ENCODE results near the gene MINDY1. TPM values are rescaled to one million over a fixed set of nuclear protein-coding genes. Genes with fewer than 3 reads are reported as not detected.
A peak's percentile ranks its signal among the peaks of the same experiment; 100 is the strongest.

MINDY1 gene
- total RNA-seq, 1 experiment from 2014 or later, result 11.6 TPM

DNA sequence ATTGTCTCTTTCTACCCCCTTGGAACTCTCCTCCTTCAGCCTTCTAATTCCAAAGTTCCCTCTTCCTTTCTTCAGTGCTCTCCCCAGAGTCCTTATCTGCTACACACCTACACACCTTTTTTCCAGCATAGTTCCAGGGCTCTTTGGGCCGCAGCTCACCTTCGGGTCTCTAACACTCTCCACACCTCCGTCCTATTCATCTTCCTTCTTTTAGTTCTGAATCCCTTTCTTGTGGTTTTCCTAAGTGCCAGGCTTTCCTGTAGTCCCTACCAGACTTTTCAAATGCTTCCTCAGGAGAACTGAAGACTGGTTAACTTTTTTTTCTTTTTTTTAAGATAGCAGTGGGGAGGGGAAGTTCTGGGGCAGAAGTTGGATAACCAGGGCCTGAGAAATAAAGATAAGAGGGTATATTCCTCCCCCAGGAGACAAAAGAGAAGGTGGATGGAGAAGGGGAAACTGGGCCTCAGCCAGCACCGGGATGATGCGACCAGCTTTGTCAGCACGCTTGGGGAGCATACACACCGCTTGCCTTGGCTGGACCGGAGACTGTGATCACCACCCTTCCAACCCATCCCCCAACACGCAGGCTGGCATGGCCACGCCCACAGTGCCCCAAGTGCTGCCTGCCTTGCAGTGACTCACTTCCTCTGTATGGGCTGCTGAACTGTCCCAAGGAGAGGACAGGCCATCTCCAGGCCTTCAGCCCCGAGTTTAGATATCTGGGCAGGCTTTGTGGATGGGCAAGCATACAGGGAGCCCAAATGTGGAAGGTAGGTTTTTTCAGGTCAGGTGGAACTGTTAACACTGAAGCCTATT lies 29.6 kb downstream of the MINDY1 start:
- DNase-seq (ENCODE audit: low spot score), result peak; percentile 71
- peak overlapping the region; percentile 35 for H3K27ac ChIP-seq (ENCODE audit: low read depth, low read length, poor library complexity, severe bottlenecking)
- intact Hi-C loops (cut with micrococcal nuclease; ENCODE audit: unreplicated experiment), result loop anchor here (10.0 kb wide), 1 partner anchor 412 kb away; no protein-coding TSS in a partner anchor
- H3K4me3 ChIP-seq (ENCODE audit: low read depth, low read length, poor library complexity, severe bottlenecking), result no peak overlapping the region
- no TSS peak for BruUV-seq (replicated peaks)
- no peaks in the 10 kb centered on the region for H3K27me3 ChIP-seq (replicated peaks; ENCODE audit: insufficient read depth, low read depth, low read length, poor library complexity)
- H3K9me3 ChIP-seq (ENCODE audit: low read depth, low read length, poor library complexity, severe bottlenecking), result no peaks in the 10 kb centered on the region
- peaks cover 44% of the 10 kb centered on the region for H3K4me1 ChIP-seq (ENCODE audit: insufficient read depth, low read length, poor library complexity, severe bottlenecking)
- POLR2A ChIA-PET (ENCODE audit: low non-redundant PET), result interaction anchor here (0.6 to 0.7 kb wide), 2 partner anchors 45 to 469 kb away, joined by 3 read pairs; partner anchors contain the start of gene ECM1
- TF ChIP-seq EZH2 (IDR thresholded peaks at IDR 0.05; ENCODE audit: borderline replicate concordance, low read depth, low read length, poor library complexity, severe bottlenecking), result no peak
- TF ChIP-seq, protein P1, sequence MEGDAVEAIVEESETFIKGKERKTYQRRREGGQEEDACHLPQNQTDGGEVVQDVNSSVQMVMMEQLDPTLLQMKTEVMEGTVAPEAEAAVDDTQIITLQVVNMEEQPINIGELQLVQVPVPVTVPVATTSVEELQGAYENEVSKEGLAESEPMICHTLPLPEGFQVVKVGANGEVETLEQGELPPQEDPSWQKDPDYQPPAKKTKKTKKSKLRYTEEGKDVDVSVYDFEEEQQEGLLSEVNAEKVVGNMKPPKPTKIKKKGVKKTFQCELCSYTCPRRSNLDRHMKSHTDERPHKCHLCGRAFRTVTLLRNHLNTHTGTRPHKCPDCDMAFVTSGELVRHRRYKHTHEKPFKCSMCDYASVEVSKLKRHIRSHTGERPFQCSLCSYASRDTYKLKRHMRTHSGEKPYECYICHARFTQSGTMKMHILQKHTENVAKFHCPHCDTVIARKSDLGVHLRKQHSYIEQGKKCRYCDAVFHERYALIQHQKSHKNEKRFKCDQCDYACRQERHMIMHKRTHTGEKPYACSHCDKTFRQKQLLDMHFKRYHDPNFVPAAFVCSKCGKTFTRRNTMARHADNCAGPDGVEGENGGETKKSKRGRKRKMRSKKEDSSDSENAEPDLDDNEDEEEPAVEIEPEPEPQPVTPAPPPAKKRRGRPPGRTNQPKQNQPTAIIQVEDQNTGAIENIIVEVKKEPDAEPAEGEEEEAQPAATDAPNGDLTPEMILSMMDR (conservative IDR thresholded peaks at IDR 0.05; ENCODE audit: low read depth, low read length), result no peak
- CTCF ChIA-PET, result no interaction called here
- no peaks in the 10 kb centered on the region for H3K36me3 ChIP-seq (ENCODE audit: insufficient read depth, low read length, poor library complexity, severe bottlenecking)

DNA sequence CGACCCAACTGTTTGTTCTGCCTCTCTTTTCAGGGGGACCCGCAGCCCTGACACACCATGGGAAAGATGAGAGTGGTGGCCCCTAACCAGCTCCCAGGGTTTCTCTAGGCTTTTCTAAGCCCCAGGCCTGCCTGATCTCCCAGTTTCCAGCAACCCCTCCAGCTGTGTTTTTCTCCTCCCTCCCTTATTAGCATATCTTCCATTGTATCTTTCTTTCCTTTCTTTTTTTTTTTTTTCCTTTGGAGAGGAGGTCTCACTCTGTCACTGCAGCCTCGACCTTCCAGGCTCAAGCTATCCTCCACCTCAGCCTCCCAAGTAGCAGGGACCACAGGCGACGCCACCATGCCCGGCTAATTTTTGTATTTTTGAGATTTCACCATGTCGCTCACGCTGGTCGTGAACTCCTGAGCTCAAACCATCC lies 30.3 kb downstream of the MINDY1 start:
- intact Hi-C loops (cut with micrococcal nuclease; ENCODE audit: unreplicated experiment), result loop anchor here (10.0 kb wide), 1 partner anchor 412 kb away; no protein-coding TSS in a partner anchor
- TF ChIP-seq, protein P1 (conservative IDR thresholded peaks at IDR 0.05; ENCODE audit: low read depth, low read length), result no peak
- TF ChIP-seq EZH2 (IDR thresholded peaks at IDR 0.05; ENCODE audit: borderline replicate concordance, low read depth, low read length, poor library complexity, severe bottlenecking), result no peak
- Histone ChIP-seq H3K36me3 (ENCODE audit: insufficient read depth, low read length, poor library complexity, severe bottlenecking) (no peaks in the 10 kb centered on the region), H3K4me1 (ENCODE audit: insufficient read depth, low read length, poor library complexity, severe bottlenecking) (peaks cover 51% of the 10 kb centered on the region), H3K9me3 (ENCODE audit: low read depth, low read length, poor library complexity, severe bottlenecking) (no peaks in the 10 kb centered on the region), H3K4me3 (ENCODE audit: low read depth, low read length, poor library complexity, severe bottlenecking) (no peak overlapping the region), H3K27ac (ENCODE audit: low read depth, low read length, poor library complexity, severe bottlenecking) (peak overlapping the region; percentile 35), H3K27me3 (replicated peaks; ENCODE audit: insufficient read depth, low read depth, low read length, poor library complexity) (no peaks in the 10 kb centered on the region)
- no peak for DNase-seq (ENCODE audit: low spot score)
- ChIA-PET POLR2A (ENCODE audit: low non-redundant PET) (interaction anchor here (0.7 kb wide), 1 partner anchor 44 kb away, joined by 3 read pairs; no protein-coding TSS in a partner anchor), CTCF (interaction anchor here (0.7 kb wide), 1 partner anchor 20 kb away, joined by 3 read pairs; no protein-coding TSS in a partner anchor)
- no TSS peak for BruUV-seq (replicated peaks)

DNA sequence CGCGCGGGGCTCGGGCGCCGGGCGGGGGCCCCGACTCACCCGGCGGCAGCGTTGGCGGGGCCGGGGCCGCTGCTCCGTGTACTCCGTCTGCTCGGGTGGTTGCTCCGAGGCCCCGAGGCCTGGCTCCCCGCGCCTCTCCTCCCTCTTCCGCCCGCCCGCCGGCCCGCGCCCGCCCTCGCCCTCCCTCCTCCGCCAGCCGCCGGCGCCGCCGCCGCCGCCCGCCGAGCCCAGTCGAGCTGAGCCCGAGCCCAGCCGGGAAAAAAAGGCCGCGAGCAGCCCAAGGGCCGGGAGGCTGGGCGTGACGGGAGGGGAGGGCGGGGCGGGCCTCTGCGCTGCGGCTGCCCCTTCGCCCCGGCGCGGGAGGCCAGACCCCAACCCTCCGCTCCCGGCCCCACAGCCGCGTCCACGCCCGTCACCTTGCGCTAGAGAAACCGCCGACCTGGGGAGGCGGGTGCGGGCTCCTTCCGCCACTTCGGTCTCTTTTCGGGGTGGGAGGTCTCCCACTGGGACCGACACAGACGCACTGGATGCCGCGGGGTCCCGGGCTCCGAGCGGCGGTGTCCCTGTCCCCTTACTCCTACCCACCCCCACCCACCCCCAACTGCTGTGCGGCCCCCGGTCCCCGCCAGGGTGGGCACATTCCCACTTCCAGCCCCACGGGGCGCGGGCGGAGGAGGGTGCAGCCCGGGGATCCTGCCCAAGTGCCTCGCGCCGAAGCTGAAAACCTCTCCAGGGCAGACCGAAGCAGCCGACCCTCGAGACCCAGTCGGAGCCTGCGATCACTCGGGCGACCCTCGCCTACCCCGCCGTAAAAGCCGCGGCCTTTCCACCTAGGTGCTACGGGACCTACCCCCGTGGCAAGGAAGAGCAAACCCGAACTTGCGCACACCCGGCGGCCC lies 31.9 kb downstream of the MINDY1 start, which contains the start of gene CERS2:
Gene CERS2, minus strand, starts transcription at position 256 of the 899 bp plus-strand sequence. CDS start 5,745 bp downstream, outside the sequence.
- TF ChIP-seq, protein P1 (conservative IDR thresholded peaks at IDR 0.05; ENCODE audit: low read depth, low read length), result no peak
- TF ChIP-seq EZH2 (IDR thresholded peaks at IDR 0.05; ENCODE audit: borderline replicate concordance, low read depth, low read length, poor library complexity, severe bottlenecking), result no peak
- BruUV-seq (replicated peaks), result no TSS peak

More for the DNA sequence above, 31.9 kb downstream of the MINDY1 start, which contains the start of gene CERS2:
- no peaks in the 10 kb centered on the region for H3K27me3 ChIP-seq (replicated peaks; ENCODE audit: insufficient read depth, low read depth, low read length, poor library complexity)
- H3K27ac ChIP-seq (ENCODE audit: low read depth, low read length, poor library complexity, severe bottlenecking), result peak within 1 kb of the TSS; percentile 97
- ChIA-PET POLR2A (ENCODE audit: low non-redundant PET) (interaction anchor here (0.6 kb wide), 1 partner anchor 1015 kb away, joined by 3 read pairs; no protein-coding TSS in a partner anchor), CTCF (interaction anchor here (0.7 kb wide), 2 partner anchors 9 to 168 kb away, joined by 3 to 4 read pairs; no protein-coding TSS in a partner anchor)
- H3K36me3 ChIP-seq (ENCODE audit: insufficient read depth, low read length, poor library complexity, severe bottlenecking), result no peaks in the 10 kb centered on the region
- peaks cover 48% of the 10 kb centered on the region for H3K4me1 ChIP-seq (ENCODE audit: insufficient read depth, low read length, poor library complexity, severe bottlenecking)
- no peaks in the 10 kb centered on the region for H3K9me3 ChIP-seq (ENCODE audit: low read depth, low read length, poor library complexity, severe bottlenecking)
- H3K4me3 ChIP-seq (ENCODE audit: low read depth, low read length, poor library complexity, severe bottlenecking), result peak within 1 kb of the TSS; percentile 94
- peak; percentile 84 for DNase-seq (ENCODE audit: low spot score)
- intact Hi-C loops (cut with micrococcal nuclease; ENCODE audit: unreplicated experiment), result loop anchor here (10.0 kb wide), 1 partner anchor 410 kb away; no protein-coding TSS in a partner anchor

All from A673 (cell line).